Rectal smooth muscle tissue (tissue), 1 donor: ENCODE measurements around the gene VPS13A.
"Not testable (repeated sequence)": the region's sequence is repeated elsewhere in the genome, so short reads cannot be mapped to it uniquely, and the experiment has no call there.

Experiments
- H3K27ac ChIP-seq: one replicate; pipeline ENCODE4 v1.7.0; 2013; ENCODE audit warnings: low read depth, low read length, inconsistent platforms
- H3K27me3 ChIP-seq: one replicate; pipeline ENCODE4 v1.7.0; 2013; ENCODE audit warnings: low read length; ENCODE audit not compliant: control insufficient read depth, insufficient read depth
- H3K36me3 ChIP-seq: one replicate; pipeline ENCODE4 v1.7.0; 2013; ENCODE audit warnings: low read length; ENCODE audit not compliant: control insufficient read depth, insufficient read depth
- H3K4me1 ChIP-seq: one replicate; pipeline ENCODE4 v1.7.0; 2013; ENCODE audit warnings: low read length; ENCODE audit not compliant: control insufficient read depth, insufficient read depth
- H3K4me3 ChIP-seq: one replicate; pipeline ENCODE4 v1.7.0; 2013; ENCODE audit warnings: low read length
- H3K9ac ChIP-seq: one replicate; pipeline ENCODE4 v1.7.0; 2013; ENCODE audit warnings: low read length

VPS13A gene

GRCh38 chr9:77370064-77370463 lies 192.7 kb downstream of the VPS13A start:
- peaks cover 5% of the 10 kb centered on the region for H3K36me3 ChIP-seq

GRCh38 chr9:77374266-77374665 lies 196.9 kb downstream of the VPS13A start:
- Histone ChIP-seq H3K9ac (no peak overlapping the region), H3K4me1 (no peaks in the 10 kb centered on the region), H3K4me3 (no peak overlapping the region), H3K36me3 (peaks cover 5% of the 10 kb centered on the region), H3K27ac (no peak overlapping the region), H3K27me3 (no peaks in the 10 kb centered on the region)

More at GRCh38 chr9:77370064-77370463, 192.7 kb downstream of the VPS13A start:
- H3K27me3 ChIP-seq: no peaks in the 10 kb centered on the region
- H3K9ac ChIP-seq: no peak overlapping the region
- H3K27ac ChIP-seq: no peak overlapping the region
- no peak overlapping the region for H3K4me3 ChIP-seq
- H3K4me1 ChIP-seq: no peaks in the 10 kb centered on the region

- H3K27ac ChIP-seq: no peak overlapping the region
Measured at GRCh38 chr9:77375956-77376532, 198.7 kb downstream of the VPS13A start.

GRCh38 chr9:77384406-77384805 lies 207.1 kb downstream of the VPS13A start:
- H3K9ac ChIP-seq: no peak overlapping the region
- no peaks in the 10 kb centered on the region for H3K36me3 ChIP-seq
- H3K4me1 ChIP-seq: no peaks in the 10 kb centered on the region
- no peak overlapping the region for H3K27ac ChIP-seq
- no peak overlapping the region for H3K4me3 ChIP-seq
- H3K27me3 ChIP-seq: no peaks in the 10 kb centered on the region

More at GRCh38 chr9:77375956-77376532, 198.7 kb downstream of the VPS13A start:
- Histone ChIP-seq H3K9ac (no peak overlapping the region), H3K27me3 (no peaks in the 10 kb centered on the region), H3K36me3 (peaks cover 2% of the 10 kb centered on the region), H3K4me3 (no peak overlapping the region), H3K4me1 (no peaks in the 10 kb centered on the region)

- Histone ChIP-seq H3K27me3 (no peaks in the 10 kb centered on the region), H3K4me1 (no peaks in the 10 kb centered on the region), H3K36me3 (no peaks in the 10 kb centered on the region), H3K9ac (no peak overlapping the region), H3K4me3 (no peak overlapping the region), H3K27ac (no peak overlapping the region)
Measured at GRCh38 chr9:77386187-77386586, 208.9 kb downstream of the VPS13A start.

DNA sequence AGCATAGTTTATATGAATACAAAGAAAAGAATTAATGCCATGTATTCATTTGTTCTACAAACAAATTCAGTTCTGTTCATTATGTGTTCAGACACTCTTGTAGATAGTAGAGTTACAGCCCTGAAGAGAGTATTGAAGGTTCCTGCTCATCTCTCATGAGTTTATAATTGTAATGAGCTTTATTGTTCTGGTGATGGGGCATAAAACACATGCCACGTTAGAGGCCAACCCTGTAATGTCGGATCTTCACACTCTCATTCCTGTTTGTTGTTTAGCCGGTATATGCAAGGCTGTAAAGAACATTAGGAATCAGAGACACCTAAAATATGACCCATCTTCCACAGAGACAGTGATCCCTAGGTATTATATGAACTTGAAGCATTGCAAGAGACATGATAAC lies 214.5 kb downstream of the VPS13A start:
- H3K4me1 ChIP-seq: no peaks in the 10 kb centered on the region
- no peak overlapping the region for H3K4me3 ChIP-seq
- no peak overlapping the region for H3K9ac ChIP-seq
- H3K27me3 ChIP-seq: no peaks in the 10 kb centered on the region
- no peaks in the 10 kb centered on the region for H3K36me3 ChIP-seq
- H3K27ac ChIP-seq: no peak overlapping the region

- no peak overlapping the region for H3K4me3 ChIP-seq
- no peaks in the 10 kb centered on the region for H3K4me1 ChIP-seq
- no peaks in the 10 kb centered on the region for H3K27me3 ChIP-seq
- H3K36me3 ChIP-seq: no peaks in the 10 kb centered on the region
- no peak overlapping the region for H3K27ac ChIP-seq
- no peak overlapping the region for H3K9ac ChIP-seq
Measured at GRCh38 chr9:77392328-77392727, 215.0 kb downstream of the VPS13A start.

DNA sequence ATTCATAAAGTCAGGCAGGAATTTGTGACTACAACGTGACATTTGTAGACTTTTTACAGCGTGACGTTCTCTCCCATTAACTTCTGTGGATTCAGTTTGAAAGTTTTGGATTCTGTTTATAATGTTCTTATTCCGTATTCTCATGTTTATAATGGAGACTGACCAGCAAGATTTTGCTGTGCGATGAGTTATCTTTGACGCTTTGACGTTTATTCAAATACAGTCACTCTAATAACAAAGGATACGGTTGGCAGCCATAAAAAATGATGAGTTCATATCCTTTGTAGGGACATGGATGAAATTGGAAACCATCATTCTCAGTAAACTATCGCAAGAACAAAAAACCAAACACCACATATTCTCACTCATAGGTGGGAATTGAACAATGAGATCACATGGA lies 221.2 kb downstream of the VPS13A start:
- not testable (repeated sequence) for H3K4me3 ChIP-seq, H3K4me1 ChIP-seq, H3K27me3 ChIP-seq

GRCh38 chr9:77399964-77400363 lies 222.6 kb downstream of the VPS13A start:
- H3K4me1 ChIP-seq: no peaks in the 10 kb centered on the region
- H3K9ac ChIP-seq: no peak overlapping the region
- H3K27ac ChIP-seq: no peak overlapping the region
- no peaks in the 10 kb centered on the region for H3K27me3 ChIP-seq
- no peak overlapping the region for H3K4me3 ChIP-seq
- H3K36me3 ChIP-seq: no peaks in the 10 kb centered on the region

More for the DNA sequence above, 221.2 kb downstream of the VPS13A start:
- H3K9ac ChIP-seq, H3K36me3 ChIP-seq, H3K27ac ChIP-seq: not testable (repeated sequence)

- Histone ChIP-seq H3K27me3 (no peaks in the 10 kb centered on the region), H3K4me3 (no peak overlapping the region), H3K36me3 (peaks cover 4% of the 10 kb centered on the region), H3K4me1 (no peaks in the 10 kb centered on the region), H3K9ac (no peak overlapping the region), H3K27ac (no peak overlapping the region)
Measured at GRCh38 chr9:77402286-77402685, 225.0 kb downstream of the VPS13A start.

GRCh38 chr9:77403239-77403638 lies 225.9 kb downstream of the VPS13A start:
- Histone ChIP-seq H3K36me3 (peaks cover 8% of the 10 kb centered on the region), H3K4me1 (no peaks in the 10 kb centered on the region), H3K27me3 (no peaks in the 10 kb centered on the region), H3K27ac (no peak overlapping the region), H3K9ac (no peak overlapping the region), H3K4me3 (no peak overlapping the region)

DNA sequence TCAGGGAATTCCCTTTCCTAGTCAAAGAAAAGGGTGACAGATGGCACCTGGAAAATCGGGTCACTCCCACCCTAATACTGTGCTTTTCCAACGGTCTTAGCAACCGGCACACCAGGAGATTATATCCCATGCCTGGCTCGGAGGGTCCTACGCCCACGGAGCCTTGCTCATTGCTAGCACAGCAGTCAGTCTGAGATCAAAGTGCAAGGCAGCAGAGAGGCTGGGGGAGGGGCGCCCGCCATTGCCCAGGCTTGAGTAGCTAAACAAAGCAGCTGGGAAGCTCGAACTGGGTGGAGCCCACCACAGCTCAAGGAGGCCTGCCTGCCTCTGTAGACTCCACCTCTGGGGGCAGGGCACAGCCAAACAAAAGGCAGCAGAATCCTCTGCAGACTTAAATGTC lies 231.2 kb downstream of the VPS13A start:
- not testable (repeated sequence) for H3K4me3 ChIP-seq, H3K4me1 ChIP-seq, H3K27me3 ChIP-seq, H3K9ac ChIP-seq, H3K27ac ChIP-seq, H3K36me3 ChIP-seq

- Histone ChIP-seq H3K4me1 (no peaks in the 10 kb centered on the region), H3K27ac (no peak overlapping the region), H3K9ac (no peak overlapping the region), H3K27me3 (no peaks in the 10 kb centered on the region), H3K36me3 (peaks cover 3% of the 10 kb centered on the region), H3K4me3 (no peak overlapping the region)
Measured at GRCh38 chr9:77417566-77417965, 240.2 kb downstream of the VPS13A start.
